Neutrophil (primary cell): ENCODE measurements around the gene DOCK9.

Source experiments
- H3K27ac ChIP-seq: fragments of 200-600 bp; sonication (generic); 2 replicates; pipeline ENCODE4 v1.5.1; 2016; ENCODE audit warnings: mild to moderate bottlenecking, moderate library complexity
- H3K27me3 ChIP-seq: fragments of 200-600 bp; sonication (generic); 2 replicates; pipeline ENCODE4 v1.6.0; 2016; ENCODE audit warnings: mild to moderate bottlenecking
- H3K36me3 ChIP-seq: fragments of 200-600 bp; sonication (generic); 2 replicates; pipeline ENCODE4 v1.5.1; 2017
- H3K4me1 ChIP-seq, 2 experiments: fragments of 200-600 bp in 1 of 2; sonication (generic) in 1 of 2; 1 replicate in 1 of 2; 2 replicates in 1 of 2; pipeline versions ENCODE4 v1.5.1 to v1.6.1; 2013 to 2016; ENCODE audit warnings: low read depth in 1 of 2, low read length in 1 of 2, mild to moderate bottlenecking in 1 of 2, moderate library complexity in 1 of 2; ENCODE audit not compliant: control insufficient read depth in 1 of 2, insufficient read depth in 1 of 2
- H3K4me3 ChIP-seq, 2 experiments: fragments of 200-600 bp in 1 of 2; sonication (generic) in 1 of 2; 1 replicate in 1 of 2; 2 replicates in 1 of 2; pipeline ENCODE4 v1.5.1; 2013 to 2016; ENCODE audit warnings: low read depth in 1 of 2, low read length in 1 of 2, mild to moderate bottlenecking in 1 of 2, moderate library complexity in 1 of 2
- H3K9me3 ChIP-seq: fragments of 200-600 bp; sonication (generic); 2 replicates; pipeline ENCODE4 v1.5.1; 2016
- TF ChIP-seq, protein P1 (sequence below): fragments of 200-600 bp; sonication (generic); IDR thresholded peaks from 2 replicates; pipeline ENCODE4 v1.5.1; 2016; ENCODE audit warnings: antibody characterized with exemption

DOCK9 gene

DNA sequence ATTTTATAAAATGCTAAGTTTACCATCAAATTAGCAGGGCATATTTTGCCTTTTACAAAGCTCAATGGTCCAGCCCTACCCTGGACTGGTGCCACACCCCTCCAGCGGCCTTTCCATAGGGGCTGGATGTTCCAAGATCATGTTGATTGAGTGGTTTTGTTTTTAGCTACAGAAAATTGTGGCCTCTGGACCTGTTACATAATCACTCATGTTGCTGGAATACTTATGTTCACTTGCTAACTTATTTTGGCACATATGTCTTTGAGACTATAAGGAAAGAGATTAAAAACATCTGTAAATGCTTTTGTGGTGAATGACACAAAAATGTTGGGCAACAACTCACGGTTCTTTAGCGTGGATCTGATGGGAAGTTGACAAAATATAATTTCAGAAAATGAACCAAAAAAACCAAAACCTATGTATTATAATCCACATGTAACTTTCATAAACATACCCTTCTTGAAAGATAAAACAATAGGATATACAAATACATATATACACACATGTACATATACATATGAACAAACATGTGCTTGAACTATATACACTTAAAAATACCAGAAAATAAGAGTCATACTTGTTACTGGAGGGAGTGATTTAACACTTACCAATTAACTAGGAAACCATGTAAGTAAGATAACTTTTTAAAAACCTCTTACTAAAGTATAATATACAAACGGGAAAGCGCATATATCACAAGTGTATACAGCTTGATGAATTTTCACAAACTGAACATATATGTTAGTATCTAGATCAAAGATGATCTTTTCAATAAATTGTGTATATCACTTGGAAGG is 178.8 kb downstream of the DOCK9 start:
- no peaks in the 10 kb centered on the region for H3K4me1 ChIP-seq
- H3K9me3 ChIP-seq, result no peaks in the 10 kb centered on the region
- TF ChIP-seq, protein P1, sequence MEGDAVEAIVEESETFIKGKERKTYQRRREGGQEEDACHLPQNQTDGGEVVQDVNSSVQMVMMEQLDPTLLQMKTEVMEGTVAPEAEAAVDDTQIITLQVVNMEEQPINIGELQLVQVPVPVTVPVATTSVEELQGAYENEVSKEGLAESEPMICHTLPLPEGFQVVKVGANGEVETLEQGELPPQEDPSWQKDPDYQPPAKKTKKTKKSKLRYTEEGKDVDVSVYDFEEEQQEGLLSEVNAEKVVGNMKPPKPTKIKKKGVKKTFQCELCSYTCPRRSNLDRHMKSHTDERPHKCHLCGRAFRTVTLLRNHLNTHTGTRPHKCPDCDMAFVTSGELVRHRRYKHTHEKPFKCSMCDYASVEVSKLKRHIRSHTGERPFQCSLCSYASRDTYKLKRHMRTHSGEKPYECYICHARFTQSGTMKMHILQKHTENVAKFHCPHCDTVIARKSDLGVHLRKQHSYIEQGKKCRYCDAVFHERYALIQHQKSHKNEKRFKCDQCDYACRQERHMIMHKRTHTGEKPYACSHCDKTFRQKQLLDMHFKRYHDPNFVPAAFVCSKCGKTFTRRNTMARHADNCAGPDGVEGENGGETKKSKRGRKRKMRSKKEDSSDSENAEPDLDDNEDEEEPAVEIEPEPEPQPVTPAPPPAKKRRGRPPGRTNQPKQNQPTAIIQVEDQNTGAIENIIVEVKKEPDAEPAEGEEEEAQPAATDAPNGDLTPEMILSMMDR, result no peak
- H3K27me3 ChIP-seq, result peaks cover 3% of the 10 kb centered on the region
- no peak overlapping the region for H3K27ac ChIP-seq
- no peak overlapping the region for H3K4me3 ChIP-seq
- H3K36me3 ChIP-seq, result no peaks in the 10 kb centered on the region

DNA sequence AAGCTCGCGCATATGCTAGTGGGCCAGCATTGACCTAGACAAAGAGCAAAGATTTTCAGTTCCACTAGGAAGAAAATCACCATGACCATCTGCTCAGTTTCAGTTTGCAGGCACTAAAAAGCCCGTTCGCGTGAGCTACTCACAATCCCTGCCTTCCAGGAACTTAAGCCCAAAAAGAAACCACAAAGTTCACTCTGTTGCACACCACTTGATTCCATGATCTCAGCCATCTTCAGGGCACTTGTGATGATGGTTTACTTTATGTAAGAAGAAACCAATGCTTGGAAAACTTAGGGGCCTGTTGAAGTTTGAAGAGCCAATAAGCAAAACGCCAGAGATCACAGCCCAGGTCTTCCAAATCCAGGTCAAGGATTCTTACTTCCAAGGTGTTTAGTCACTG is 180.4 kb downstream of the DOCK9 start:
- no peaks in the 10 kb centered on the region for H3K36me3 ChIP-seq
- TF ChIP-seq, protein P1, result no peak
- H3K4me1 ChIP-seq, result no peaks in the 10 kb centered on the region
- H3K4me3 ChIP-seq, result no peak overlapping the region
- no peak overlapping the region for H3K27ac ChIP-seq
- H3K27me3 ChIP-seq, result peaks cover 3% of the 10 kb centered on the region
- H3K9me3 ChIP-seq, result no peaks in the 10 kb centered on the region

DNA sequence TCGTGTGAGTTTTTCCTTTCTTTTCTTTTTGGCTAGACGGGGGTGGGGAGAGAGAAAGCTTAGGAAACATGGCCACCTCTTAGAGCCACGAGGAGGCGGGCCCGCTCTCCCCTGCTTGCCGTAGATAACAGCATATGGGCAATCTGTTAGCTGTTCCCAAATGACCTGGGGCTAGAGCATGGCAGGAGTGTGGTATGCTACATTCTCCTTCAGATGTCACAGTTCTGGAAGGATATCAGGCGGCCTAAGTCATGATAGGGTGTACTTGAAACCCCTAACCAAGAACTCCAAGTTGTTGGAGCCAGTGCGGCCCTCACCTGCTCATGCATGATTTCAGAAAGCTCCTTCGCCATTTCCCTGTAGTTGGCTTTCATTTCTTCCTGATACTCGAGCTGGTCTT is 181.1 kb downstream of the DOCK9 start:
- no peaks in the 10 kb centered on the region for H3K9me3 ChIP-seq
- TF ChIP-seq, protein P1, result no peak
- no peaks in the 10 kb centered on the region for H3K36me3 ChIP-seq
- H3K4me1 ChIP-seq, result no peaks in the 10 kb centered on the region
- no peak overlapping the region for H3K27ac ChIP-seq
- peaks cover 3% of the 10 kb centered on the region for H3K27me3 ChIP-seq
- H3K4me3 ChIP-seq, result no peak overlapping the region

DNA sequence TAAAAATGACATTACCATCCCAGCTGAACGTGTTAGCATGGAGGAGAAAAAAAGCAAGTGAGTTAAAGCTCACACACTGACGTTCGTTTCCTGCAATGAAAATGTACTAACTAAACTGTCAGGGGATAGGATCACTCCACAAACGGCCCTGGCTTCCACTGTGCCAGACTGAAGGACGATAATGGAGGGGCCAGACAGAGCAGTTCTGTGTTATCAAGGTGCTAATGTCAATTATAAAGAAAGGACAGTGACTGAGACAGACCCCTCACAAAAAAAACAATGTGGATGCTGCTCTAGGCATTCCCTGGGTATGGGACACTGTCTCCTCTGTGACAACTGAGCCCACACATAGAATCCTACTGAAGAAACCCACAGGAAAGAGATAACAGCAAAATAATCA is 181.7 kb downstream of the DOCK9 start:
- Histone ChIP-seq H3K27ac (no peak overlapping the region), H3K4me3 (no peak overlapping the region), H3K36me3 (no peaks in the 10 kb centered on the region), H3K27me3 (peaks cover 3% of the 10 kb centered on the region), H3K9me3 (no peaks in the 10 kb centered on the region), H3K4me1 (no peaks in the 10 kb centered on the region)
- TF ChIP-seq, protein P1, result no peak

DNA sequence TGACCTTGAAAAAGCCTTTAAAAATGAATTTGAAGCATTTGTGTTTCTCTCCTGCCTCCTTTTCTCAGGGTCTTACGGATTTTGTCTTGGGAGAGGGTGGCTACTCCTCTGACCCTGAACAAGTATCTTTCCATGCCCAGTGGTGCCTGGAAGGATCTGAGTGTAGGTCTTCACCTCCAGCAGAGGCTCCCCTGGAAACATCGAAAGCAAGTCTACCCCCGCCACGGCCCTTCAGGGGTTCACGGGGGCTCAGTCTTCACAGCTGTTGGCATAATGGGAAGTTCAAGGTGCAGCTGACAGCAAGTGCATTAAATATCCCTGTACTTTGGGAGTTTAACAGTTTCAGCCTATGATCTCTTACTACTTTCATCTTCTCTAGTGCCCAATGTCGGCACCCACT is 182.6 kb downstream of the DOCK9 start:
- no peaks in the 10 kb centered on the region for H3K9me3 ChIP-seq
- TF ChIP-seq, protein P1, result no peak
- no peaks in the 10 kb centered on the region for H3K36me3 ChIP-seq

More for the DNA sequence above, 182.6 kb downstream of the DOCK9 start:
- Histone ChIP-seq H3K4me3 (no peak overlapping the region), H3K27me3 (peaks cover 3% of the 10 kb centered on the region), H3K27ac (no peak overlapping the region), H3K4me1 (no peaks in the 10 kb centered on the region)
